RPMI8226 (cell line): ENCODE results near the gene MEF2C.

Experiments
- DNase-seq: peaks from one replicate; pipeline ENCODE4 v3.0.0-alpha.2; 2015

Gene MEF2C

DNA sequence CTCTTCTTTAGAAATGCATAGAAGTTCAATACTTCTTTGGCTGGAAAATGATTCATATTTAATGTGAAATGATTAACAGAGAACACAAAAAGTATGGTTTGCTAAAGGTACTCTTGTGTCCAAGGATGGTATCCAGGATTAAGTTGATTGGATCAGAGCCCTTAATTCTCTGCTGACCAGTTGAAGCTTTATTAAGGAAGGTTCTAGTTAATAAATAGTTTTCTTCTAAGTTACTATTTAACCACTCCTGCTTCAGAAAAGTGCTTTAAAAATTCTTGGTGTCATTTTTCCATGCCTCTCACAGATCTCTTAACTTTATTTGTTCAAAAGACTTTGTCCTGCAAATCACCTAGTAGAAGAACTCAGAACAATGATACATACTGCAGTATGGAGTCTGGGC lies 134.3 kb downstream of the MEF2C start:
- no peak for DNase-seq

- no peak for DNase-seq
Measured at GRCh38 chr5:88746438-88746882, 136.5 kb downstream of the MEF2C start.

DNA sequence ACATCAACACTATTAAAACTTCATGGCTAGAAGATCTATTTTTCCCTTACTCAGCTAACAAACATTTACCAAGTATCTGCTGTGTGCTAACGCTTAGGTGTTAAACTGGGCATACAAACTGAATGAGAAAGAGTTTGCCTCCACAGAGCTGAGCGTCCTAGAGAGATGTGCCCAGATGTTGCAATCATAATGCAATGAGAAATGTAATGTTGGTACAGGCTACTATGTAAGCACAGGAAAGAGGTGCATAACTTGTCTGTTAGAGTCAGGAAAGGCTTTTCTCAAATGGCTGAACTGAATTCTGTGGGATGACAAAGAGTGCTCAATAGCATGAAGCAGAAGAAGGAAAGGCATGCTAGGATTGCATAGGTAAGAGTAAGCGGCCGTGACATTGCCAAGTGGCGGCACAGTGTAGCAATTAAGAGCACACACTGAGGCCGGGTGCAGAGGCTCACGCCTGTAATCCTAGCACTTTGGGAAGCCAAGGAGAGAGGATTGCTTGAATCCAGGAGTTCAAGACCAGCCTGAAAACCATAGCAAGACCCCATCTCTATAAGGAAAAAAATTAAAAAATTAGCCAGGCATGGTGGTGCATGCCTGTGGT lies 137.8 kb downstream of the MEF2C start:
- no peak for DNase-seq

DNA sequence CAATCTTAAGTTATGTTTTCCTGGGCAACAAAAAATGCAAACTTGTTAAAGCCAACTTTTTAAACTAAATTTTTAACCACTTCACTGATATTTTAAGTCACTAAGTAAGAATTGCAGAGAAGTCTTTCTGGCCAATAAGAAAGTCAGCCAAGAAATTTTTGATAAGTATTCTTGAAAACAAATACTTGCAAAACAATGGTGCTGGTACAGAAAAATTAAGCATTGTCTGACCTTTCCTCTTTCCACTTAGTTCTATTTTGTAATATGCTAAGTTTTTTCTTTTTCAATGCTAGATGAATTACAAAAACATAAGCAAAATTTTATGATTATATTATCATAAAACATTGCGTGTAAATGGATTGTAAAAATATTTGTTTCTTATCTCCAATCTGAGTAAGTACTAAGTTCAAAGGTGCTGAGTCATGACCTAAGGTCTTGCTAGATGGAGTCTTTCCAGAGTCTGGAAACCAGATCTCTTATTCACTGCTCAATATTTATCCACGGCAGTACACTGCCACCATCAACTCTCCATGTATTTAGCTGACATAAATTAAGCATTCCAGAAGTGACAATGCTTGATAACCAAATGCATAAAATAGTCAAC lies 139.7 kb downstream of the MEF2C start:
- no peak for DNase-seq

- no peak for DNase-seq
Measured at GRCh38 chr5:88741964-88742363, 141.0 kb downstream of the MEF2C start.

GRCh38 chr5:88740604-88741185 lies 142.3 kb downstream of the MEF2C start:
- DNase-seq = no peak

DNA sequence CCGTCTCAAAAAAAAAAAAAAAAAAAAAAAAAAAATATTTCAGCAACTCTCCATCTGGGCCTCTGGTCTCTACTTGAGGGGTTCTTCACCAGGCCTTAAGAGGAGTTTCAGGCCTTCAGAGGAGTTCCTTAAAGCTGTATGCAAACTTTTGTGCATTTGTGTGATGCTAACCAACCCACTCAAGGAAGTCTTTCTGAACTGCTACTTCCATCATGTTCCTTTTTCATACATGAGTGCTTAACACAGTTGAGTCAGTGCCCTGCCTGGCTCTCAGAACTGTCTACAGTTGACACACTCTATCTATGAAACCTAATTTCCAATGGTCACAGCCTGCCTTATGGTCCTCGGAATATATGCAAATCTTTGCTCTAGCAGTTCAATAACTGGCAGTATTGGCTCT lies 146.5 kb downstream of the MEF2C start:
- DNase-seq = no peak

GRCh38 chr5:88734983-88735382 lies 148.0 kb downstream of the MEF2C start:
- DNase-seq = peak; percentile 32

GRCh38 chr5:88734191-88734640 lies 148.8 kb downstream of the MEF2C start:
- peak; percentile 79 for DNase-seq

DNA sequence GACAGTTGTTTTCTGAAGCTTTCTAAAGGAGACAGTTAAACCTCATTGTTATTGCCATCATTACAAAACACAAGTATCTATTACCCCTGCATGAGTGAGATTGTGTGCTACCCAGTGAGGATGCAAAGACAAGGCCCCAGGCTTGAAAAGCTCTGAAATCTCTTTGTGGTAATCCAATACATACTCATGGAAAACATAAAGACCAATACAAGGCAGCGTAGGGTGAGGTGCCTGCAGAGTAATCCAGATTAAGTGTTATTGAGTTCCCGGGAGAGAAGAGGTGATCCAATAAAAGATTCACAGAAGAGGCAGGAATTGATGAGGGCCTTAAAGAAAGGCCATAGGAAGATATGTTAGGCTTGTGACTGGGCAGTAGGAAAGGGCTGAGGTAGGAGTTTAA lies 150.1 kb downstream of the MEF2C start:
- DNase-seq = no peak

- DNase-seq = peak; percentile 84
Measured at GRCh38 chr5:88732181-88732633, 150.8 kb downstream of the MEF2C start.

GRCh38 chr5:88729829-88730182 lies 153.2 kb downstream of the MEF2C start:
- DNase-seq = no peak

DNA sequence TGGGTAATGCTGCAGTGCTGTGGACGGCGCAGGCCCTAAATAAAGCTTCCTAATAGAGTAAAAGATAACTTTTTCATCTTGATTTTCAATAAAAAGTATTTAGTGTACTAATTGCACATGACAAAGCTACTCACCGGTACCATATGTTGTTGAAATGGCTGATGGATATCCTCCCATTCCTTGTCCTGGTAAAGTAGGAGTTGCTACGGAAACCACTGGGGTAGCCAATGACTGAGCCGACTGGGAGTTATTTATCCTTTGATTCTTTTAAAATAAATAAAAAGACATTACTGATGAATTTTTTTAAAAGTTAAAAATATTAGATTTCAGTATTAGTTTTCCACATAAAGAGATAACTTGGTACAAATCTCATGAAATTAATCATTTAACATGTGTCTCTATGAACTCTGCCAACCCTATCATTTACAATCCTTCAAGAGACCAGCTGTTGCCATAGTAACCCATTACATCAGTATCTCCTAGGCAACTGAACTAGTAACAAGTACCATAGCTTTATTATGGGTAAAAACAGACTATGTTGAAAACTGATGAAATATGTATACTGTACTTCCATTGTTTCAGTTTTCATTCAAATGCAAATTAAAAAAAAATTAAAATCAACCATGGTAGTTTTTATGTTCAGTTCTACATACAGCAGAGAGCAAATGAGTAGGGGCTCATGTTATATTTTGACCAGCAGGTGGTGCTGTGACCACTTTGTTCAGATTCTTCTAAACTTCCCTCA lies 153.7 kb downstream of the MEF2C start:
- peak; percentile 87 for DNase-seq

- peak; percentile 57 for DNase-seq
Measured at GRCh38 chr5:88727705-88728313, 155.2 kb downstream of the MEF2C start.

DNA sequence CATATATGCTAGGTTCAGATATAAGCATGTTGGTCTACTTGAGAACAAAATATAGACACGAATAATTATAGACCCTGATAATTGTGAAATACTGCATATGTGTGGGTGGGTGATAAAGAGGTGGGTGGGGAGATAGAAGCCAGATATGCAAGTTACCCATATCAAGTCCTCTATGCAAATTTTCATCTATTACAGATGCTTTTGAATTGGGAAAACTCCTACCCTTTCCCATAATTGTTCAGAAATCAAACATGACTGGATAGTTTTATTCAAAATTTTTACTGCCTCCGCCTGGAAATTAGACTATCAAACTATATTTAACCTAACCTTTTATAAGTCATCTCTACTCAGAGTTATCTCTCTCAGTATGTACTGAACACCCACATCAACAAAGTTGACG lies 157.5 kb downstream of the MEF2C start:
- DNase-seq = no peak

DNA sequence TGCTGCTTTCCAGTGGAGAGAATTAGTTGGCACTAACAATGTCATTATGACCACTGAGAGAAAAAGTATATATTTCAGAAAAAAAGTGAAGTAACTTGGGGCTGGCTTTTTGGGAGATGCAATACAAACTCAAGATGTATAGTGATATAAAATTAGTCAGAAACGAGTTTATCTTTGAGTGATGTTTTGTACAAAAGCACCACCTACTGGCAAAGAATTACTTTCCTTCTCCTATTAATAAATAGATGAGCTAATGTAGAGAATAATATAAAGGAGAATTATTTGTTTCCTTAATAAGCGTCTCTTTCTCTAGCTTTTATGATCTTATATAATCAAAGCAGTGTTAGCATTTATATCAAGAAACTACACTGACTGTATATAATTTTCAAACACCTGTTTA lies 158.8 kb downstream of the MEF2C start:
- no peak for DNase-seq

DNA sequence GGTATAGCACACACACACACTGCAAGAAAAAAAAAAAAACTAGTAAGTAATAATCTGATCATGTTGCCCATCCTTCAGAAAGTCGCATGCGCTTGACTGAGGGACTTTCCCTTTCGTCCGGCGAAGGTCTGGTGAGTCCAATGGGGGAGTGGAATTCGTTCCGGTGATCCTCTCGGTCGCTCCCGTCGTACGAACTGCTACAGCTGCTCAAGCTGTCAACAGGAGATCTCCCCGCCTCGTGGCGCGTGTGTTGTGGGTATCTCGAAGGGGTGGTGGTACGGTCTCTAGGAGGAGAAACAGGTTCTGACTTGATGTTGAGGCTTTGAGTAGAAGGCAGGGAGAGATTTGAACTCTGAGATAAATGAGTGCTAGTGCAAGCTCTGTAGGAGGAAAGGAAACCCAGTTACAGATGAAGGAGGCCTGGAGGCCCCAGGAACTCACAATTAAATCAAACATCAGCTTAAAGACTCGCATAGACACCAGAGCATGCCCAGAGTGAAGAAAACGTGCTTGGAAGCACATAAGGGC lies 160.4 kb downstream of the MEF2C start:
- DNase-seq = no peak

DNA sequence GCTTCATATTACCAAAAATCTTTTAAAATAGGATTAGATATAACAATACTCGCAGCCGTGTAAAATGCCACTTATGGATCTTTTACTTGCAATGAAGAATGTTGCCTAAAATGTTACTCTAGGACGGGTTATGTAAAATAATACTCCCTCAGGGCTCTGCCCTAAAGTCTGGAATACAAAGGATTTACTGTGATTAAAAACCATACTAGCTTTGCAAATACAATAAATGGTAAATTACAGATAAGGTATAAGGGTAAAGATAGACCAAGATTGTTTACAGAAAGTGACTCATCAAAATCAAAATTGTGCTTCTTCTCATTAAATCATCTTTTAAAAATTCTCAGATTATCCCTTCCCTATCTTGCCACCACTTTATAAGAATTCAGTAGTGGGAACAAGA lies 163.6 kb downstream of the MEF2C start:
- DNase-seq = no peak

- no peak for DNase-seq
Measured at GRCh38 chr5:88718736-88719135, 164.2 kb downstream of the MEF2C start.

DNA sequence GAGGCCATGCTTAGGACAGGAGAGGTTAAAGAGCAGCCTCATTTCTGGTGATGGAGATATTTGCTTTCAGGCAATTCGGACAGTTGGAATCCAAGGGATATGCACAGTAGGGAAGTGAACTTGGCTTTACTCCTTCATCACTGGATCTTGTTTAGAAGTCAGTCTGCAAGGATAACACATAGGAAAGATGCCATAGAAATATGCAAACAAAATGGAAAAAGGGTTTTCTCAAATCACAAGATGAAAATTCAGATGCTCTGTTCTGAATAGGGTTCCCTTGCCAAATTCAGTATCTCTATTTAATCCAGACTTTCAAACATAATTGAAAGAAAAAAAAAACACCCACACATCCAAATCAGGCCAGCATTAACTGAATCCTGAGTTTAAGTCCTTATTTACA lies 166.9 kb downstream of the MEF2C start:
- no peak for DNase-seq

- no peak for DNase-seq
Measured at GRCh38 chr5:88715503-88715902, 167.5 kb downstream of the MEF2C start.

DNA sequence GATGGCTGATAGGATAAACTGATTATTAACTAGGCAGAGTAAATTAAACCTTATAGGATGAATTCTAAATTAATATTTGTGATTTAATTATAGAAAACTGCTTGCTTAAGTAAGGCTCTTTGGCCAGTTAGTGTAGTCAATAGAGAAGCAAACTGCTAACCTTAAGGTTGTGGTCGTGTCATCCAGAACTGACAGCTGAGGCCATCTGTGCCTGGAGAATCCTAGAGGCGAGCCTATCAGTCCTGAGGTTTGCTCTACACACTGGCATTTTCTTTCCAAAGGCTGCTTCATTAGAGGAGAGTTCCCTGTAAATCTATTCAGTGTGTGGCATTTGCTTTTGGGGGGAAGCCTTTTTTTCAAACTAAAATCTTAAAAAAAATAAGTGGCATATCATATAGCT lies 169.2 kb downstream of the MEF2C start:
- DNase-seq = no peak
